Omental fat pad (tissue), 4 donors: ENCODE measurements around the gene THEMIS. TPM values are rescaled to one million over a fixed set of nuclear protein-coding genes. Genes with fewer than 3 reads are reported as not detected.
"Not testable (repeated sequence)": the region's sequence is repeated elsewhere in the genome, so short reads cannot be mapped to it uniquely, and the experiment has no call there.

ENCODE experiments used
- ATAC-seq: fragments of 150-250 bp; one replicate; pipeline ENCODE4 v1.9.1; 2016; ENCODE audit warnings: mild to moderate bottlenecking, moderate library complexity; ENCODE audit not compliant: low FRiP score
- DNase-seq: peaks from one replicate; pipeline ENCODE4 v3.0.0-alpha.2; 2019; ENCODE audit warnings: low spot score
- CTCF ChIP-seq, 3 donors: fragments of 450-650 bp; IDR thresholded peaks; one replicate each; pipeline ENCODE4 v1.5.1; 2016 to 2017; ENCODE audit warnings: antibody characterized with exemption in 3 of 3, mild to moderate bottlenecking in 3 of 3, moderate library complexity in 2 of 3
- total RNA-seq, 4 donors: library from RNA; depleted of rRNA; stranded (reverse); fragments of >200 nt; gene quantifications; one replicate each; pipeline ENCODE4 v1.1.0, GENCODE V29; 2016

THEMIS gene
- total RNA-seq, 4 donors from 2014 or later: 0.56 to 1.7 (median 1.4) TPM

GRCh38 chr6:127893541-127893940, 7.3 kb downstream of the THEMIS start:
- ATAC-seq: no peak
- no peak for DNase-seq
- TF ChIP-seq CTCF (IDR thresholded peaks at IDR 0.05): no peak

- no peak for TF ChIP-seq CTCF (IDR thresholded peaks at IDR 0.05)
- DNase-seq (no peak), ATAC-seq (no peak)
These were observed 9.0 kb downstream of the THEMIS start for GRCh38 chr6:127891731-127892326.

GRCh38 chr6:127886603-127887002, 14.3 kb downstream of the THEMIS start:
- ATAC-seq: no peak

GRCh38 chr6:127884134-127884533, 16.7 kb downstream of the THEMIS start:
- no peak for TF ChIP-seq CTCF (IDR thresholded peaks at IDR 0.05)
- no peak for DNase-seq
- no peak for ATAC-seq

More at GRCh38 chr6:127886603-127887002, 14.3 kb downstream of the THEMIS start:
- TF ChIP-seq CTCF (IDR thresholded peaks at IDR 0.05): no peak
- DNase-seq: no peak

- ATAC-seq, DNase-seq: not testable (repeated sequence)
These were observed 18.9 kb downstream of the THEMIS start for GRCh38 chr6:127881949-127882348.

- ATAC-seq: no peak
- TF ChIP-seq CTCF (IDR thresholded peaks at IDR 0.05): no peak
- DNase-seq: no peak
These were observed 20.4 kb downstream of the THEMIS start for GRCh38 chr6:127880429-127880828.

GRCh38 chr6:127879685-127880084, 21.2 kb downstream of the THEMIS start:
- DNase-seq (no peak), ATAC-seq (no peak)
- no peak for TF ChIP-seq CTCF (IDR thresholded peaks at IDR 0.05)
